Measurements from ENCODE around the gene IL2RA.

GRCh38 chr10:5991708-5992107, 70.5 kb downstream of the IL2RA start:
- TF ChIP-seq JUN (IDR thresholded peaks at IDR 0.05; ENCODE audit: borderline replicate concordance, insufficient read depth, insufficient read length, low read depth) (no peak), MAX (IDR thresholded peaks at IDR 0.05; ENCODE audit: insufficient read depth, insufficient read length) (no peak)
- TF ChIP-seq, protein P1, sequence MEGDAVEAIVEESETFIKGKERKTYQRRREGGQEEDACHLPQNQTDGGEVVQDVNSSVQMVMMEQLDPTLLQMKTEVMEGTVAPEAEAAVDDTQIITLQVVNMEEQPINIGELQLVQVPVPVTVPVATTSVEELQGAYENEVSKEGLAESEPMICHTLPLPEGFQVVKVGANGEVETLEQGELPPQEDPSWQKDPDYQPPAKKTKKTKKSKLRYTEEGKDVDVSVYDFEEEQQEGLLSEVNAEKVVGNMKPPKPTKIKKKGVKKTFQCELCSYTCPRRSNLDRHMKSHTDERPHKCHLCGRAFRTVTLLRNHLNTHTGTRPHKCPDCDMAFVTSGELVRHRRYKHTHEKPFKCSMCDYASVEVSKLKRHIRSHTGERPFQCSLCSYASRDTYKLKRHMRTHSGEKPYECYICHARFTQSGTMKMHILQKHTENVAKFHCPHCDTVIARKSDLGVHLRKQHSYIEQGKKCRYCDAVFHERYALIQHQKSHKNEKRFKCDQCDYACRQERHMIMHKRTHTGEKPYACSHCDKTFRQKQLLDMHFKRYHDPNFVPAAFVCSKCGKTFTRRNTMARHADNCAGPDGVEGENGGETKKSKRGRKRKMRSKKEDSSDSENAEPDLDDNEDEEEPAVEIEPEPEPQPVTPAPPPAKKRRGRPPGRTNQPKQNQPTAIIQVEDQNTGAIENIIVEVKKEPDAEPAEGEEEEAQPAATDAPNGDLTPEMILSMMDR (IDR thresholded peaks at IDR 0.05; ENCODE audit: extremely low read depth in 1 of 2, insufficient read depth in 1 of 2, low read depth in 1 of 2, low read length in 2 of 2), result no peak

Measured in endothelial cell of umbilical vein (primary cell).